ENCODE measurements around the gene H2BW1.
"Not testable (repeated sequence)": the region's sequence is repeated elsewhere in the genome, so short reads cannot be mapped to it uniquely, and the experiment has no call there.

The H2BW1 gene, protein sequence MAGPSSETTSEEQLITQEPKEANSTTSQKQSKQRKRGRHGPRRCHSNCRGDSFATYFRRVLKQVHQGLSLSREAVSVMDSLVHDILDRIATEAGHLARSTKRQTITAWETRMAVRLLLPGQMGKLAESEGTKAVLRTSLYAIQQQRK

DNA sequence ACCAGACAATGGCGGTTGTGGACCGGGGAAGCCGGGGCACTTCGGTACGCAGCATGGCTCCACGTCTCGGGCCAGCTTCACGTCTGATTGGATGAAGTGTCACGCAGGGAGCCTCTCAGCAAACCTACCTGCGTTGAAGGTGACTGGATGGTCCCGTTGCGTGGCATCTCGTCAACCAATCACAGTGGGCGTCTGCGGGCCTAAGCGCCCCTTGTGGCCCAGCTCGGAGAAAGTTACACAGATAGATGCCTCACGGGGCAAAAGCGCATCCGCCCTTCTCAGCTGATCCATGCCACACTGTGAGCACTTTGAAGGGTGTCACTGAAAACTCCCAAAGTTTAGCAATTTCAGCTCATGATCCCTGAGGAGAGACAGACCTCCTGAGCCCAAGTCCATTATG is at the start of gene H2BW1:
TSS of gene H2BW1 (minus strand) at position 103 of the 400 bp plus-strand sequence. CDS start 132 bp downstream, outside the sequence.
- H3K4me3 ChIP-seq (replicated peaks; ENCODE audit: low read depth, low read length) = no peak within 1 kb of the TSS
- no peak for DNase-seq (ENCODE audit: extremely low read depth, low read depth)
- TF ChIP-seq, protein P1, sequence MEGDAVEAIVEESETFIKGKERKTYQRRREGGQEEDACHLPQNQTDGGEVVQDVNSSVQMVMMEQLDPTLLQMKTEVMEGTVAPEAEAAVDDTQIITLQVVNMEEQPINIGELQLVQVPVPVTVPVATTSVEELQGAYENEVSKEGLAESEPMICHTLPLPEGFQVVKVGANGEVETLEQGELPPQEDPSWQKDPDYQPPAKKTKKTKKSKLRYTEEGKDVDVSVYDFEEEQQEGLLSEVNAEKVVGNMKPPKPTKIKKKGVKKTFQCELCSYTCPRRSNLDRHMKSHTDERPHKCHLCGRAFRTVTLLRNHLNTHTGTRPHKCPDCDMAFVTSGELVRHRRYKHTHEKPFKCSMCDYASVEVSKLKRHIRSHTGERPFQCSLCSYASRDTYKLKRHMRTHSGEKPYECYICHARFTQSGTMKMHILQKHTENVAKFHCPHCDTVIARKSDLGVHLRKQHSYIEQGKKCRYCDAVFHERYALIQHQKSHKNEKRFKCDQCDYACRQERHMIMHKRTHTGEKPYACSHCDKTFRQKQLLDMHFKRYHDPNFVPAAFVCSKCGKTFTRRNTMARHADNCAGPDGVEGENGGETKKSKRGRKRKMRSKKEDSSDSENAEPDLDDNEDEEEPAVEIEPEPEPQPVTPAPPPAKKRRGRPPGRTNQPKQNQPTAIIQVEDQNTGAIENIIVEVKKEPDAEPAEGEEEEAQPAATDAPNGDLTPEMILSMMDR (IDR thresholded peaks at IDR 0.05; ENCODE audit: low read depth, low read length, missing control alignments) = no peak

DNA sequence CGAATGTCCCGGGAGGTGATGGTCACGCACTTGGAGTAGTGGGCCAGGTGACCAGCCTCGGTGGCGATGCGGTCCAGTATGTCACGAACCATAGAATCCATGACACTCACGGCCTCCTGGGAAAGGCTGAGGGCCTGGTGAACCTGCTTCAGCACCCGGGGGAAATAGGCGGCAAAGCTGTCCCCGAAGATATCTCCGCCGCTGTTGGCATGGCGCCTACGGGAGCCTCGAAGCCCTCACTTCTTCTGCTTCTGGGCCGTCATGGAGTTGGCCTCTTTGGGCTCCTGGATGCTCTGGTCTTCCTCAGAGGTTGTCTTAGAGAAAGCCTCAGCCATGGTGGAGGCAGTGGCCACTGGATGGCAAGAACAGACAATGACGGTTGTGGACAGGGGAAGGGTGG is 49.1 kb upstream of the H2BW1 start:
- H3K4me3 ChIP-seq (replicated peaks; ENCODE audit: low read depth, low read length); DNase-seq (ENCODE audit: extremely low read depth, low read depth): not testable (repeated sequence)

DNA sequence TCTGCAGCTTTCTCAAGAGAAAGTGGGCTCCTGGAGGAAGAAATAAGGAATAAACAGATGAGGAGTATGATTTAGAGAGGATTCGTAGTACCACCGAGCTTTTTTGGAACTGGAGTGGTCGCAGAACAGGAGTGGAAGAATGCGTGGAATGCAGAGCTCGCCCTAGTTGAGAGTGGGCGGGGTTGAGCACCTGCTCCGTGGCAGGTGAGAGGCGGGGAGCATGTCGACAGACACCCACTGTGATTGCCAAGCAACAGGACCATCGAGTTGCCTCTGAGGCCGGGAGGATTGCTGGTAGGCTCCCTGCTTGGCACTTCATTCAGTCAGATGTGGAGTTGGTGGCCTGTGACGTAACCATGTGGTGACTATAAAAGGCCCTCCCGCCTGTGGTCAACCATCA is 41.4 kb upstream of the H2BW1 start:
- H3K4me3 ChIP-seq (replicated peaks; ENCODE audit: low read depth, low read length); DNase-seq (ENCODE audit: extremely low read depth, low read depth): not testable (repeated sequence)

DNA sequence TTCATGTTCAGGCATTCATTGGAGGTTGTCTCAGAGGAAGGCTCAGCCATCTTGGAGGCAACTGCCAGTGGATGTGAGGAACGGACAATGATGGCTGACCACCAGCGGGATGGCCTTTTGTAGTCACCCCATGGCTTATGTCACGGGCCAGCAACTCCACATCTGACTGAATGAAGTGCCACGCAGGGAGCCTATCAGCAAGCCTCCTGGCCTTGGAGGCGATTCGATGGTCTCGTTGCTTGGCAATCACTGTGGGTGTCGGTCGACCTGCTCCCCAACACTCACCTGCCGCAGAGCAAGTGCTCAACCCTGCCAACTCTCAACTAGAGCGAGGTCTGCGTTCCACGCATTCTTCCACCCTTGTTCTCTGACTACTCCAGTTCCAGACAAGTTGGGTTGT is 33.7 kb upstream of the H2BW1 start:
- no peak for DNase-seq (ENCODE audit: extremely low read depth, low read depth)
- TF ChIP-seq, protein P1 (IDR thresholded peaks at IDR 0.05; ENCODE audit: low read depth, low read length, missing control alignments) = no peak
- H3K4me3 ChIP-seq (replicated peaks; ENCODE audit: low read depth, low read length) = no peak overlapping the region

DNA sequence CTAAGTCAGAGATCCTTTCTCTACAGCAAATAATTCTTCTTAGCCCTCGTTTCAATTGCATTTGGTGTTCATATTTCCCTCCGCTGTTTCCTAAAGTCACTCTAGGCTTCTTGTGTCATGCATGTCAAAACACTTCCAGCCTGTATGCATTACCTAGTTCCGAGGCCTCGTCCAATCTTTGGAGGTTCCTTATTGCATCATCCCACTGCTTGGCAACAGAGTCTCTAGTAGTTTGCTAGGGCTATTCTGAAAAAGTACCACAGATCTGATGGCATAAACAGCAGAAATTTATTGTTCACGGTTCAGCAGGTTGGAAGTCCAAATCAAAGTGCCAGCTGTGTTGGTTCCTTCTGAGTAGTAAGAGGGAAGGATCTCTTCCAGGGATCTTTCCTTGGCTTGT is 32.1 kb upstream of the H2BW1 start:
- DNase-seq (ENCODE audit: extremely low read depth, low read depth) = no peak
- TF ChIP-seq, protein P1 (IDR thresholded peaks at IDR 0.05; ENCODE audit: low read depth, low read length, missing control alignments) = no peak
- H3K4me3 ChIP-seq (replicated peaks; ENCODE audit: low read depth, low read length) = no peak overlapping the region

DNA sequence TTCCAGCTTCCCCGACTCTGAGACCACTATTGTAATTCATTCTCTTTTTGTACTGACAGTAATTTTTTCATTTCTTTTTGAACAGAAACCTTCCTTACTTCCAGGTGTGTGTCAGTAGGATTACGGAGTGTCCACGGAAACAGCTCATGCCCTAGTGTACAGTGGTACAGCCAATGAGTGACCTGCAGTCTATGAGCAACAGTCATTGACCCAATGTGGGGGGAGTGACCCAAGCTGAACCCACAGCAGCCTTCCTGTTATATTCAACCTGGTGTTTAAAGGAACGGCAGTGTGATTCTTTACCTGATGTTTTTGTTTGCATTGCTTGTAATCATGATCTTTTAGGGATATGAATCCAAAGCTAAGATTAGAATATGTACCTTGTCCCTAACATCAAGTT is 27.5 kb upstream of the H2BW1 start:
- DNase-seq (ENCODE audit: extremely low read depth, low read depth) = no peak
- TF ChIP-seq, protein P1 (IDR thresholded peaks at IDR 0.05; ENCODE audit: low read depth, low read length, missing control alignments) = no peak
- H3K4me3 ChIP-seq (replicated peaks; ENCODE audit: low read depth, low read length) = no peak overlapping the region

DNA sequence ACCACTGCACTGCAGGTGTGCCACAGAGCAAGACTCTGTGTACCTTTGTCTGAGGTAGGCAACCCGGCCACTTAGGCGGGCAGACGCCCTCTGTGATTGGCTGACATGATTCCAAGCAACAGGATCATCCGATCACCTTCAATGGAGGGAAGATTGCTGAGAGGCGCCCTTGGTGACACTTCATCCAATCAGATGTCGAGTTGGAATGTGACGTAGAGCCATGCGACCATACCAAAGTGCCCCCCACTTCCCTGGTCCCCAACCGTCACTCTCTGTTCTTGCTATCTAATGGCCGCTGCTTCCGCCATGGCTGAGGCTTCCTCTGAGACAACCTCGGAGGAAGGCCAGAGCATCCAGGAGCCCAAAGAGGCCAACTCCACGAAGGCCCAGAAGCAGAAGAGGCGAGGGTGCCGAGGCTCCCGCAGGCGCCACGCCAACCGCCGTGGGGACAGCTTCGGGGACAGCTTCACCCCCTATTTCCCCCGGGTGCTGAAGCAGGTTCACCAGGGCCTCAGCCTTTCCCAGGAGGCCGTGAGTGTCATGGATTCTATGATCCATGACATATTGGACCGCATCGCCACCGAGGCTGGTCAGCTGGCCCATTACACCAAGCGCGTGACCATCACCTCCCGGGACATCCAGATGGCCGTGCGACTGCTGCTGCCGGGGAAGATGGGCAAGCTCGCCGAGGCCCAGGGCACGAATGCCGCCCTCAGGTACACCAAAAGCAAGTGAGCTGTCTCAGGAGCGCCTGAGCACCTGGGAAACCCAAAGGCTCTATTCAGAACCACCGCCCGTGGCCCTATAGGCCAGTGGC is 26.4 kb upstream of the H2BW1 start, which contains the start of gene H2BW2:
TSS of gene H2BW2 (plus strand) at position 268 of the 817 bp plus-strand sequence. CDS start at position 307, 39 bp downstream.
- DNase-seq (ENCODE audit: extremely low read depth, low read depth) = no peak
- TF ChIP-seq, protein P1 (IDR thresholded peaks at IDR 0.05; ENCODE audit: low read depth, low read length, missing control alignments) = no peak
- no peak within 1 kb of the TSS for H3K4me3 ChIP-seq (replicated peaks; ENCODE audit: low read depth, low read length)

All from HFF-Myc (cell line).